Measurements from ENCODE around the gene GABARAP.
A peak's percentile ranks its signal among the peaks of the same experiment; 100 is the strongest.

The GABARAP gene

DNA sequence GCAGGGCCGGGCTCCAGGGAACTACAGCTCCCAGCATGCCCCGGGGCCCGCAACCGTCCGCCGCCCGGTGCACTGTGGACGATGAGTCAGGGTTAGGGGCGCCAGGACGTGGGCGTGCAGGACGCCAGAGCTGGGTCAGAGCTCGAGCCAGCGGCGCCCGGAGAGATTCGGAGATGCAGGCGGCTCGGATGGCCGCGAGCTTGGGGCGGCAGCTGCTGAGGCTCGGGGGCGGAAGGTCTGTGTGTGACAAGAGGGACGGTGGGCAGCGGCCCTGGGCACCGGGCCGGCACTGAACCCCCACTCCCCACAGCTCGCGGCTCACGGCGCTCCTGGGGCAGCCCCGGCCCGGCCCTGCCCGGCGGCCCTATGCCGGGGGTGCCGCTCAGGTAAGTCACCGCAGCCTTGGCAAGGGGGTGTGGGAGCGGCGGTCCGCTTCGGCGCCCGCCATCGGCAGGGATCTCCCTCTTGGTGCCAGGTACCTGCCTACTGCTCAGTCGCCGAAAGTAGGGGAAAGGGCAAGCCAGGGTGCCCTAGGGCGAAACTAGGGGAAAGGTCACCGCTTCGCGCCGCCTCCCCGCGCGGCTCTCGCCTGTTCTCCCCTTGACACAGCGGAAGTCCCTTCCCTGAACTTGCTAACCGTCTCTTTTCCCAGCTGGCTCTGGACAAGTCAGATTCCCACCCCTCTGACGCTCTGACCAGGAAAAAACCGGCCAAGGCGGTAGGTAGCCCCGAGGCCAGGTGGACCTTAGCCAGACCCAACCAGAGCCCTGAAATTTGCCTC lies 22.2 kb downstream of the GABARAP start, which contains the start of the genes ACADVL and DLG4 (continued):
- TF ChIP-seq, protein P1, sequence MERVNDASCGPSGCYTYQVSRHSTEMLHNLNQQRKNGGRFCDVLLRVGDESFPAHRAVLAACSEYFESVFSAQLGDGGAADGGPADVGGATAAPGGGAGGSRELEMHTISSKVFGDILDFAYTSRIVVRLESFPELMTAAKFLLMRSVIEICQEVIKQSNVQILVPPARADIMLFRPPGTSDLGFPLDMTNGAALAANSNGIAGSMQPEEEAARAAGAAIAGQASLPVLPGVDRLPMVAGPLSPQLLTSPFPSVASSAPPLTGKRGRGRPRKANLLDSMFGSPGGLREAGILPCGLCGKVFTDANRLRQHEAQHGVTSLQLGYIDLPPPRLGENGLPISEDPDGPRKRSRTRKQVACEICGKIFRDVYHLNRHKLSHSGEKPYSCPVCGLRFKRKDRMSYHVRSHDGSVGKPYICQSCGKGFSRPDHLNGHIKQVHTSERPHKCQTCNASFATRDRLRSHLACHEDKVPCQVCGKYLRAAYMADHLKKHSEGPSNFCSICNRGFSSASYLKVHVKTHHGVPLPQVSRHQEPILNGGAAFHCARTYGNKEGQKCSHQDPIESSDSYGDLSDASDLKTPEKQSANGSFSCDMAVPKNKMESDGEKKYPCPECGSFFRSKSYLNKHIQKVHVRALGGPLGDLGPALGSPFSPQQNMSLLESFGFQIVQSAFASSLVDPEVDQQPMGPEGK (tag by site-specific recombination; IDR thresholded peaks at IDR 0.05): peak; percentile 27
- TF ChIP-seq ZXDB (tag by site-specific recombination; IDR thresholded peaks at IDR 0.05) (0 out of 2 replicates have a peak, but pooled peaks have one; percentile 42), ZNF146 (tag by site-specific recombination; IDR thresholded peaks at IDR 0.05) (peak; percentile 10; the same call in 1 of the 2 replicates), KLF10 (tag by site-specific recombination; IDR thresholded peaks at IDR 0.05) (0 out of 2 replicates have a peak, but pooled peaks have one; percentile 48), ZNF214 (tag by site-specific recombination; IDR thresholded peaks at IDR 0.05; ENCODE audit: borderline replicate concordance) (no peak), KLF1 (tag by site-specific recombination; IDR thresholded peaks at IDR 0.05) (peak; percentile 39; the same call in 1 of the 2 replicates), EGR2 (tag by site-specific recombination; IDR thresholded peaks at IDR 0.05; ENCODE audit: low read depth) (peak; percentile 82), SCRT2 (tag by site-specific recombination; IDR thresholded peaks at IDR 0.05) (no peak), ZNF10 (tag by site-specific recombination; IDR thresholded peaks at IDR 0.05) (no peak), ZNF610 (tag by site-specific recombination; IDR thresholded peaks at IDR 0.05; ENCODE audit: borderline replicate concordance) (0 out of 2 replicates have a peak, but pooled peaks have one; percentile 22), KLF7 (tag by site-specific recombination; IDR thresholded peaks at IDR 0.05; ENCODE audit: borderline replicate concordance) (0 out of 2 replicates have a peak, but pooled peaks have one; percentile 20), ZNF350 (tag by site-specific recombination; IDR thresholded peaks at IDR 0.05) (no peak)
- TF ChIP-seq, protein P2, sequence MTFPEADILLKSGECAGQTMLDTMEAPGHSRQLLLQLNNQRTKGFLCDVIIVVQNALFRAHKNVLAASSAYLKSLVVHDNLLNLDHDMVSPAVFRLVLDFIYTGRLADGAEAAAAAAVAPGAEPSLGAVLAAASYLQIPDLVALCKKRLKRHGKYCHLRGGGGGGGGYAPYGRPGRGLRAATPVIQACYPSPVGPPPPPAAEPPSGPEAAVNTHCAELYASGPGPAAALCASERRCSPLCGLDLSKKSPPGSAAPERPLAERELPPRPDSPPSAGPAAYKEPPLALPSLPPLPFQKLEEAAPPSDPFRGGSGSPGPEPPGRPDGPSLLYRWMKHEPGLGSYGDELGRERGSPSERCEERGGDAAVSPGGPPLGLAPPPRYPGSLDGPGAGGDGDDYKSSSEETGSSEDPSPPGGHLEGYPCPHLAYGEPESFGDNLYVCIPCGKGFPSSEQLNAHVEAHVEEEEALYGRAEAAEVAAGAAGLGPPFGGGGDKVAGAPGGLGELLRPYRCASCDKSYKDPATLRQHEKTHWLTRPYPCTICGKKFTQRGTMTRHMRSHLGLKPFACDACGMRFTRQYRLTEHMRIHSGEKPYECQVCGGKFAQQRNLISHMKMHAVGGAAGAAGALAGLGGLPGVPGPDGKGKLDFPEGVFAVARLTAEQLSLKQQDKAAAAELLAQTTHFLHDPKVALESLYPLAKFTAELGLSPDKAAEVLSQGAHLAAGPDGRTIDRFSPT (tag by site-specific recombination; IDR thresholded peaks at IDR 0.05): peak; percentile 91
- TF ChIP-seq, protein P3, sequence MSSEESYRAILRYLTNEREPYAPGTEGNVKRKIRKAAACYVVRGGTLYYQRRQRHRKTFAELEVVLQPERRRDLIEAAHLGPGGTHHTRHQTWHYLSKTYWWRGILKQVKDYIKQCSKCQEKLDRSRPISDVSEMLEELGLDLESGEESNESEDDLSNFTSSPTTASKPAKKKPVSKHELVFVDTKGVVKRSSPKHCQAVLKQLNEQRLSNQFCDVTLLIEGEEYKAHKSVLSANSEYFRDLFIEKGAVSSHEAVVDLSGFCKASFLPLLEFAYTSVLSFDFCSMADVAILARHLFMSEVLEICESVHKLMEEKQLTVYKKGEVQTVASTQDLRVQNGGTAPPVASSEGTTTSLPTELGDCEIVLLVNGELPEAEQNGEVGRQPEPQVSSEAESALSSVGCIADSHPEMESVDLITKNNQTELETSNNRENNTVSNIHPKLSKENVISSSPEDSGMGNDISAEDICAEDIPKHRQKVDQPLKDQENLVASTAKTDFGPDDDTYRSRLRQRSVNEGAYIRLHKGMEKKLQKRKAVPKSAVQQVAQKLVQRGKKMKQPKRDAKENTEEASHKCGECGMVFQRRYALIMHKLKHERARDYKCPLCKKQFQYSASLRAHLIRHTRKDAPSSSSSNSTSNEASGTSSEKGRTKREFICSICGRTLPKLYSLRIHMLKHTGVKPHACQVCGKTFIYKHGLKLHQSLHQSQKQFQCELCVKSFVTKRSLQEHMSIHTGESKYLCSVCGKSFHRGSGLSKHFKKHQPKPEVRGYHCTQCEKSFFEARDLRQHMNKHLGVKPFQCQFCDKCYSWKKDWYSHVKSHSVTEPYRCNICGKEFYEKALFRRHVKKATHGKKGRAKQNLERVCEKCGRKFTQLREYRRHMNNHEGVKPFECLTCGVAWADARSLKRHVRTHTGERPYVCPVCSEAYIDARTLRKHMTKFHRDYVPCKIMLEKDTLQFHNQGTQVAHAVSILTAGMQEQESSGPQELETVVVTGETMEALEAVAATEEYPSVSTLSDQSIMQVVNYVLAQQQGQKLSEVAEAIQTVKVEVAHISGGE (tag by site-specific recombination; conservative IDR thresholded peaks at IDR 0.05; ENCODE audit: low read depth): peak; percentile 68

DNA sequence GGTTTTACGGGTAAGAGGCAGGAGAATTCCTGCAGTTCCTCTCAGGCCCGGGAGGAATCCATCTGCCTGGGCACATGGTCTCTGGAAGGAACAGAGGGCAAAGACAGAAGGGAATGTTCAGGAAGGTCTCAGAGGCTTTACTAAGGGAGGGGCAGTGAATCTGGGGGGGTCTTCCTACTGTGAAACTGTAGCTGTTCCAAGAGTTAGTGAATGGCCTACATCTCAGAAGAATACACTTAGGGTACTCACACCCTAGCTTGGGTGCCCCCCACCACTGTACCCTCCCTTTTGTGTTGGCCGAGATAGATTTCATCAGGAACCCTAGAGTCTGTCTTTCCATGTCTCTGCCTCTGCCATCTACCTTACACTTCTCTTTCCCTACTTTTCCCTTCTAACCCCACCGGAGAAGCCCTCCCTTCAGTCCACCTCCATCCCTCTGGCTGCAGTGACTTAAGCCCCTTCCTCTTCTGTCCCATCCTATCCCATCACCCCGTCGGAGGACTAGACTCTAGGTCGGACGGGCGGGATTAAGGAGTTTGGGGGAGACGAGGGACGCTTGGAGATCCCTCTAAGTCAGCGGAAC lies 22.9 kb downstream of the GABARAP start:
- Histone ChIP-seq H3K4me1 (ENCODE audit: control insufficient read depth, insufficient read depth, low read length) (peaks cover 7% of the 10 kb centered on the region), H3K36me3 (ENCODE audit: control insufficient read depth in 2 of 2, insufficient read depth in 1 of 2, low read length in 2 of 2) (peaks cover 12 to 34% of the 10 kb centered on the region in 2 experiments; a peak in 2 of 3 replicates), H3K4me3 (ENCODE audit: low read depth, low read length) (peak overlapping the region; percentile 83), H3K9me3 (ENCODE audit: control insufficient read depth, insufficient read depth, low read depth, low read length) (no peaks in the 10 kb centered on the region), H3K27ac (ENCODE audit: extremely low read depth, low read depth, low read length) (peak overlapping the region; percentile 83; the same call in 1 of the 2 replicates)
- POLR2A ChIA-PET: interaction anchor here (0.6 to 9.8 kb wide), 18 partner anchors 13 to 296 kb away, joined by 3 to 284 read pairs (median 6); partner anchors contain the start of genes CTDNEP1, DVL2, ELP5 and GABARAP
- CTCF ChIA-PET: interaction anchor here (0.7 to 4.2 kb wide), 8 partner anchors 15 to 174 kb away, joined by 3 to 34 read pairs (median 6); partner anchors contain the start of genes DVL2, GABARAP and PHF23
- TF ChIP-seq ZBTB21 (tag by site-specific recombination; IDR thresholded peaks at IDR 0.05): no peak
- TF ChIP-seq, protein P4, sequence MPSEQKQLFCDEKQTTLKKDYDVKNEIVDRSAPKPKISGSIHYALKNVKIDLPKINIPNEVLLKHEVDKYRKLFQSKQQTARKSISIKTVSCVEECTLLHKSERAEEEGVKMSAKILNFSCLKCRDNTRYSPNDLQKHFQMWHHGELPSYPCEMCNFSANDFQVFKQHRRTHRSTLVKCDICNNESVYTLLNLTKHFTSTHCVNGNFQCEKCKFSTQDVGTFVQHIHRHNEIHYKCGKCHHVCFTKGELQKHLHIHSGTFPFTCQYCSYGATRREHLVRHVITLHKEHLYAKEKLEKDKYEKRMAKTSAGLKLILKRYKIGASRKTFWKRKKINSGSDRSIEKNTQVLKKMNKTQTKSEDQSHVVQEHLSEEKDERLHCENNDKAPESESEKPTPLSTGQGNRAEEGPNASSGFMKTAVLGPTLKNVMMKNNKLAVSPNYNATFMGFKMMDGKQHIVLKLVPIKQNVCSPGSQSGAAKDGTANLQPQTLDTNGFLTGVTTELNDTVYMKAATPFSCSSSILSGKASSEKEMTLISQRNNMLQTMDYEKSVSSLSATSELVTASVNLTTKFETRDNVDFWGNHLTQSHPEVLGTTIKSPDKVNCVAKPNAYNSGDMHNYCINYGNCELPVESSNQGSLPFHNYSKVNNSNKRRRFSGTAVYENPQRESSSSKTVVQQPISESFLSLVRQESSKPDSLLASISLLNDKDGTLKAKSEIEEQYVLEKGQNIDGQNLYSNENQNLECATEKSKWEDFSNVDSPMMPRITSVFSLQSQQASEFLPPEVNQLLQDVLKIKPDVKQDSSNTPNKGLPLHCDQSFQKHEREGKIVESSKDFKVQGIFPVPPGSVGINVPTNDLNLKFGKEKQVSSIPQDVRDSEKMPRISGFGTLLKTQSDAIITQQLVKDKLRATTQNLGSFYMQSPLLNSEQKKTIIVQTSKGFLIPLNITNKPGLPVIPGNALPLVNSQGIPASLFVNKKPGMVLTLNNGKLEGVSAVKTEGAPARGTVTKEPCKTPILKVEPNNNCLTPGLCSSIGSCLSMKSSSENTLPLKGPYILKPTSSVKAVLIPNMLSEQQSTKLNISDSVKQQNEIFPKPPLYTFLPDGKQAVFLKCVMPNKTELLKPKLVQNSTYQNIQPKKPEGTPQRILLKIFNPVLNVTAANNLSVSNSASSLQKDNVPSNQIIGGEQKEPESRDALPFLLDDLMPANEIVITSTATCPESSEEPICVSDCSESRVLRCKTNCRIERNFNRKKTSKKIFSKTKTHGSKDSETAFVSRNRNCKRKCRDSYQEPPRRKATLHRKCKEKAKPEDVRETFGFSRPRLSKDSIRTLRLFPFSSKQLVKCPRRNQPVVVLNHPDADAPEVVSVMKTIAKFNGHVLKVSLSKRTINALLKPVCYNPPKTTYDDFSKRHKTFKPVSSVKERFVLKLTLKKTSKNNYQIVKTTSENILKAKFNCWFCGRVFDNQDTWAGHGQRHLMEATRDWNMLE (tag by site-specific recombination; conservative IDR thresholded peaks at IDR 0.05; ENCODE audit: low read depth): no peak
- TF ChIP-seq, protein P5, sequence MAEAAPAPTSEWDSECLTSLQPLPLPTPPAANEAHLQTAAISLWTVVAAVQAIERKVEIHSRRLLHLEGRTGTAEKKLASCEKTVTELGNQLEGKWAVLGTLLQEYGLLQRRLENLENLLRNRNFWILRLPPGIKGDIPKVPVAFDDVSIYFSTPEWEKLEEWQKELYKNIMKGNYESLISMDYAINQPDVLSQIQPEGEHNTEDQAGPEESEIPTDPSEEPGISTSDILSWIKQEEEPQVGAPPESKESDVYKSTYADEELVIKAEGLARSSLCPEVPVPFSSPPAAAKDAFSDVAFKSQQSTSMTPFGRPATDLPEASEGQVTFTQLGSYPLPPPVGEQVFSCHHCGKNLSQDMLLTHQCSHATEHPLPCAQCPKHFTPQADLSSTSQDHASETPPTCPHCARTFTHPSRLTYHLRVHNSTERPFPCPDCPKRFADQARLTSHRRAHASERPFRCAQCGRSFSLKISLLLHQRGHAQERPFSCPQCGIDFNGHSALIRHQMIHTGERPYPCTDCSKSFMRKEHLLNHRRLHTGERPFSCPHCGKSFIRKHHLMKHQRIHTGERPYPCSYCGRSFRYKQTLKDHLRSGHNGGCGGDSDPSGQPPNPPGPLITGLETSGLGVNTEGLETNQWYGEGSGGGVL (tag by site-specific recombination; IDR thresholded peaks at IDR 0.05): peak; percentile 55; the same call in 1 of the 2 replicates
- TF ChIP-seq IKZF3 (tag by site-specific recombination; IDR thresholded peaks at IDR 0.05): peak; percentile 44; the same call in 1 of the 2 replicates
